Epithelial cell of proximal tubule (primary cell): ENCODE data around the gene IFT74. TPM values are rescaled to one million over a fixed set of nuclear protein-coding genes. Genes with fewer than 3 reads are reported as not detected.
A peak's percentile ranks its signal among the peaks of the same experiment; 100 is the strongest.

Source experiments
- DNase-seq: peaks from one replicate; pipeline ENCODE4 v3.0.0-alpha.2; 2011; ENCODE audit warnings: low read depth
- H3K4me3 ChIP-seq: 2 replicates; pipeline ENCODE4 v1.5.1; 2011; ENCODE audit warnings: low read depth, mild to moderate bottlenecking, low read length
- CTCF ChIP-seq: conservative IDR thresholded peaks from 2 replicates; pipeline ENCODE4 v1.5.1; 2012; ENCODE audit warnings: low read depth, mild to moderate bottlenecking, low read length
- total RNA-seq: library from RNA; depleted of rRNA; stranded (reverse); fragments of >200 nt; gene quantifications from 2 replicates; pipeline ENCODE4 v1.2.3, GENCODE V29; 2015

IFT74 gene
- total RNA-seq = 7.2 and 17.5 TPM in 2 replicates

GRCh38 chr9:26955921-26956859 is at the start of gene IFT74:
IFT74 (plus strand) TSS chr9:26956412; CDS start chr9:26961968, 5,556 bp downstream.
- DNase-seq = peak; percentile 93
- peak within 1 kb of the TSS; percentile 77 for H3K4me3 ChIP-seq
- TF ChIP-seq CTCF = no peak

- H3K4me3 ChIP-seq = no peak overlapping the region
- no peak for DNase-seq
- TF ChIP-seq CTCF = no peak
Measured at GRCh38 chr9:26913138-26913668, 43.0 kb upstream of the IFT74 start.

- DNase-seq = no peak
- no peak for TF ChIP-seq CTCF
- no peak overlapping the region for H3K4me3 ChIP-seq
Measured at GRCh38 chr9:26919698-26920097, 36.5 kb upstream of the IFT74 start.

- no peak for TF ChIP-seq CTCF
- no peak overlapping the region for H3K4me3 ChIP-seq
- DNase-seq = no peak
Measured at GRCh38 chr9:26925609-26926008, 30.6 kb upstream of the IFT74 start.

- no peak for DNase-seq
Measured at GRCh38 chr9:26928902-26929495, 27.2 kb upstream of the IFT74 start.

GRCh38 chr9:26935847-26936246 is 20.4 kb upstream of the IFT74 start:
- DNase-seq = no peak
- no peak for TF ChIP-seq CTCF
- H3K4me3 ChIP-seq = no peak overlapping the region

More at GRCh38 chr9:26928902-26929495, 27.2 kb upstream of the IFT74 start:
- no peak overlapping the region for H3K4me3 ChIP-seq
- no peak for TF ChIP-seq CTCF
